Activated T-helper 17 cell treated with anti-CD3 and anti-CD28 coated beads, Interleukin-2, amount 50 U/mL, for 72 hours (primary cell): ENCODE measurements around the gene DOK3. TPM values are rescaled to one million over a fixed set of nuclear protein-coding genes. Genes with fewer than 3 reads are reported as not detected.

ENCODE experiments used
- ATAC-seq: fragments of 150-1000 bp; cut with Tn5 transposase; replicated peaks from 2 replicates; pipeline ENCODE4 v1.10.0; 2021; ENCODE audit warnings: mild to moderate bottlenecking, moderate library complexity
- H3K27ac Mint-ChIP-seq: one replicate; pipeline ENCODE4 v1.8.0; 2022; ENCODE audit warnings: mixed read lengths
- H3K27me3 Mint-ChIP-seq: one replicate; pipeline ENCODE4 v1.8.0; 2022; ENCODE audit warnings: mixed read lengths
- H3K36me3 Mint-ChIP-seq: one replicate; pipeline ENCODE4 v1.8.0; 2022; ENCODE audit warnings: low read depth, mild to moderate bottlenecking, mixed read lengths
- H3K4me1 Mint-ChIP-seq: one replicate; pipeline ENCODE4 v1.8.0; 2022; ENCODE audit warnings: mixed read lengths
- H3K4me3 Mint-ChIP-seq: one replicate; pipeline ENCODE4 v1.8.0; 2022; ENCODE audit warnings: mild to moderate bottlenecking, mixed read lengths
- H3K9me3 Mint-ChIP-seq: one replicate; pipeline ENCODE4 v1.8.0; 2022; ENCODE audit warnings: mixed read lengths
- total RNA-seq, 2 donors: library from RNA; stranded (reverse); gene quantifications; one replicate each; pipeline ENCODE4 v1.2.3, GENCODE V29; 2022

DOK3 gene
- total RNA-seq, 2 donors from 2014 or later: 5.6 to 13.7 TPM

- Mint-ChIP-seq H3K27me3 (peaks cover 7% of the 10 kb centered on the region), H3K27ac (no peak overlapping the region), H3K4me1 (peaks cover 7% of the 10 kb centered on the region), H3K9me3 (no peaks in the 10 kb centered on the region), H3K4me3 (no peak overlapping the region), H3K36me3 (peaks cover 5% of the 10 kb centered on the region)
- no peak for ATAC-seq
Measured at GRCh38 chr5:177469750-177470525, 39.7 kb downstream of the DOK3 start.

- no peak overlapping the region for H3K27ac Mint-ChIP-seq
- H3K27me3 Mint-ChIP-seq: peaks cover 3% of the 10 kb centered on the region
- ATAC-seq: no peak
- no peaks in the 10 kb centered on the region for H3K9me3 Mint-ChIP-seq
- no peak overlapping the region for H3K4me3 Mint-ChIP-seq
- peaks cover 2% of the 10 kb centered on the region for H3K4me1 Mint-ChIP-seq
- H3K36me3 Mint-ChIP-seq: peaks cover under 1% of the 10 kb centered on the region
Measured at GRCh38 chr5:177468685-177469628, 40.7 kb downstream of the DOK3 start.

DNA sequence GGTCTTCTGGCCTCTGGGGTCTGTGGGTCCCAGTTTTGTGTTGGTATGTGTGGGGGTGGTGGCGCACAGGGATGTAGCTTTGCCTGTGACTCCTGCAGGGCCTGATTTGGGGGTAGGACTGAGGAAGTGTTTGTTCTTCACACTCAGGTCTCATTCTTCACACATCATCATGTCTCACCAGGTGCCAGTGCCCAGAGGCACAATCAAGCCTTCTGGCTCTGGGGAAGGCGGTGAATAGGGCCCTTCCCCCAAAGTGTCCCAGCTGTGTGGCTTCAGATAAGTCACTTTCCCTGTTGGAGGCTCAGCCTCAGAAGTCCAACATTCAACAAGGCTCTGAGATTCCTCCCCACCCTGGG is 41.3 kb downstream of the DOK3 start:
- no peak overlapping the region for H3K27ac Mint-ChIP-seq
- no peaks in the 10 kb centered on the region for H3K36me3 Mint-ChIP-seq
- H3K27me3 Mint-ChIP-seq: no peaks in the 10 kb centered on the region
- no peak for ATAC-seq
- no peaks in the 10 kb centered on the region for H3K4me1 Mint-ChIP-seq
- H3K4me3 Mint-ChIP-seq: no peak overlapping the region
- no peaks in the 10 kb centered on the region for H3K9me3 Mint-ChIP-seq

- Mint-ChIP-seq H3K9me3 (no peaks in the 10 kb centered on the region), H3K27ac (no peak overlapping the region), H3K27me3 (no peaks in the 10 kb centered on the region), H3K4me1 (no peaks in the 10 kb centered on the region), H3K36me3 (no peaks in the 10 kb centered on the region), H3K4me3 (no peak overlapping the region)
- no peak for ATAC-seq
Measured at GRCh38 chr5:177467436-177467835, 42.2 kb downstream of the DOK3 start.

DNA sequence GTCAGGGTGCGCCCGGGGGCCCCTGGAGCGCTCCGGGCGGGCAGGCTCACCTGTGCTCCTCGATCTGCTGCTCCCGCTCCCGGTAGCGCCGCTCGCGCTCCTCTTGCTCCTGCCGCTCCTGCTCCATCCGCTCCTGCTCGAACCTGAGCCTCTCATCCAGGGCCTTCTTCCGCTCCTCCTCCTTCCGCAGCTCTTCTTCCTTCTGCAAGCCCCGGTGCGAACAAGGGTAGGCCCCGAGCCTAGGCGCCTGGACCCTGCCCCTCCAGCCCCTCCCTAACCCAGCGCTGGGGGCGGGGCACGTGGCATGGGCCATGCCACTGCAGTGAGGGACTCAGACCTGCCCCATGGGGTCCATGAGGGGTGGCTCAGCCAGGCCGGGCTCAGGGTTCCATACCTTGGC is 42.8 kb downstream of the DOK3 start:
- no peaks in the 10 kb centered on the region for H3K27me3 Mint-ChIP-seq
- ATAC-seq: no peak
- no peak overlapping the region for H3K27ac Mint-ChIP-seq
- no peaks in the 10 kb centered on the region for H3K4me1 Mint-ChIP-seq
- no peaks in the 10 kb centered on the region for H3K9me3 Mint-ChIP-seq
- no peak overlapping the region for H3K4me3 Mint-ChIP-seq
- H3K36me3 Mint-ChIP-seq: no peaks in the 10 kb centered on the region

GRCh38 chr5:177465044-177465443 is 44.6 kb downstream of the DOK3 start:
- Mint-ChIP-seq H3K4me3 (no peak overlapping the region), H3K36me3 (no peaks in the 10 kb centered on the region), H3K4me1 (peaks cover 5% of the 10 kb centered on the region), H3K27me3 (no peaks in the 10 kb centered on the region), H3K27ac (no peak overlapping the region), H3K9me3 (no peaks in the 10 kb centered on the region)
- ATAC-seq: no peak

- Mint-ChIP-seq H3K9me3 (no peaks in the 10 kb centered on the region), H3K27ac (no peak overlapping the region), H3K36me3 (no peaks in the 10 kb centered on the region), H3K4me3 (peak overlapping the region; percentile 33), H3K4me1 (peaks cover 5% of the 10 kb centered on the region), H3K27me3 (no peaks in the 10 kb centered on the region)
- ATAC-seq: no peak
Measured at GRCh38 chr5:177462021-177462670, 47.5 kb downstream of the DOK3 start.

GRCh38 chr5:177459819-177460628 is 49.6 kb downstream of the DOK3 start:
- Mint-ChIP-seq H3K36me3 (no peaks in the 10 kb centered on the region), H3K9me3 (no peaks in the 10 kb centered on the region), H3K27ac (no peak overlapping the region), H3K27me3 (no peaks in the 10 kb centered on the region), H3K4me1 (peaks cover 5% of the 10 kb centered on the region), H3K4me3 (no peak overlapping the region)
- ATAC-seq: no peak

DNA sequence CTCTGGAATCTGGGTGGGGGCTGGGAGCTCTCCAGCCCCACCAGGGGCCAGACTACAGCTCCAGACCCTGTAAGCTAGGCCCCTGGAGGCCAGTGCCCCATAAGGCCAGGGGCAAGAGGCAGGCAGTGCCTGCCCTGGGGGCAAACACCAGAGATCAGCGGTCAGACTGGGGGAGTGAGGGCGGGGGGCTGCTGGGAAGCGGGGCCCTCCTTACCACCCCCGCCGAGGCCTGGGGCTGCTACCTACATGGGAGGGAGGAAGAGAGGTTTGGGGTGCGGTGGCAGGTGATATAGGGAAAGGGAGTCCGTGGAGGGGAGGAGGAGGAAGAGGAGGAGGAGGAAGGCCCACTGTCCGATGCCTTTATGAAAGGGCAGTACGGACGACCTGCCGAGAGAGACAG is 50.3 kb downstream of the DOK3 start:
- Mint-ChIP-seq H3K27me3 (no peaks in the 10 kb centered on the region), H3K27ac (no peak overlapping the region), H3K36me3 (no peaks in the 10 kb centered on the region), H3K4me3 (no peak overlapping the region), H3K9me3 (no peaks in the 10 kb centered on the region), H3K4me1 (peaks cover 5% of the 10 kb centered on the region)
- ATAC-seq: no peak

- no peak for ATAC-seq
- H3K27me3 Mint-ChIP-seq: no peaks in the 10 kb centered on the region
Measured at GRCh38 chr5:177458912-177459350, 50.7 kb downstream of the DOK3 start.

DNA sequence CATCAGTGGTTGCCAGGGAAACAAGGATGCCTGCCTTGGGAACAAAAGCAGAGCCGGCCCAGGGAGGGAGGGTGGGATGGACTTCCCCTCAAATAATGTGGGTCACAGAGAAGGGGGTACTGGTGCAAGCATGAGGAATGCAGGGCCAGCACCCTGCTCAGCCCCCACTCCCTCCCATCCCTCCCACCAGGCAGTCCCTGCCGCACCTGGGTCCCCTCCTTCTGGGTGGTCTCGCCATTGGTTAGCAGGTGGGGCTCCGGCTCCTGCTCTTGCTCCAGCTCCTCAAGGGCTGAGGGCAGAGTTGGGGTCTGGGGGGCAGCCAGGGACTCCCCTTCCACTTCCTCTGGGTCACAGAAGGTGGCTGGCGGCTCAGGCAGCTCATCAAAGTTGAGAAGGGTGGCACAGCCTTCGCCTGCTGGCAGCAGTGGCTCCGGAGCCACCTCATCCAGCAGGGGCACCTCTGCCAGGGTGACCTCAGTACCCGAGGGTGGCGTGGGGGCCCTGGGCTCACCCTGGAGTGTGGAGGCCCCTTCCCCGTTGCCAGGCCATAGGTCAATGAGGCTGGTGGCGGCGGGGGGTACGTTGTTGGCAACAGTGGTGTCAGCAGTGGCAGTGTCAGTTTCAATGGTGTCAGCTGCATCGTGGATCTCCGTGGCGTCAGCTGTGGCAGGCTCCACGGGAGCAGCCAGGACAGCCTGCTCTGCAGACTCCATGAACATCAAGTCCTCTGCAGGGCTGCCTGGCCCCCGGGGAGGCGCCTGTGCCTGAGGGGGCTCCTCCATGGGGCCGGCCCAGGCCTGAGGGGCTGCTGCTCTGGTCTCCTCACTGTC is 51.6 kb downstream of the DOK3 start:
- Mint-ChIP-seq H3K4me1 (peaks cover 5% of the 10 kb centered on the region), H3K36me3 (no peaks in the 10 kb centered on the region), H3K4me3 (no peak overlapping the region), H3K27me3 (no peaks in the 10 kb centered on the region), H3K9me3 (no peaks in the 10 kb centered on the region), H3K27ac (no peak overlapping the region)
- ATAC-seq: no peak

More at GRCh38 chr5:177458912-177459350, 50.7 kb downstream of the DOK3 start:
- Mint-ChIP-seq H3K27ac (no peak overlapping the region), H3K4me3 (no peak overlapping the region), H3K9me3 (no peaks in the 10 kb centered on the region), H3K4me1 (peaks cover 5% of the 10 kb centered on the region), H3K36me3 (no peaks in the 10 kb centered on the region)

GRCh38 chr5:177456976-177457851 is 52.4 kb downstream of the DOK3 start:
- Mint-ChIP-seq H3K4me3 (peak overlapping the region; percentile 66), H3K27me3 (no peaks in the 10 kb centered on the region), H3K4me1 (peaks cover 5% of the 10 kb centered on the region), H3K36me3 (no peaks in the 10 kb centered on the region), H3K9me3 (no peaks in the 10 kb centered on the region), H3K27ac (no peak overlapping the region)
- ATAC-seq: peak; percentile 33
